Stimulated activated naive CD8-positive, alpha-beta T cell treated with anti-CD3 and anti-CD28 coated beads, Interleukin-15, amount 100 ng/mL, for 72 hours (primary cell): Measurements from ENCODE around the gene GNAS-AS1.
A peak's percentile ranks its signal among the peaks of the same experiment; 100 is the strongest.

Source experiments
- ATAC-seq: fragments of 150-1000 bp; cut with Tn5 transposase; 2 replicates; pipeline ENCODE4 v1.10.0; 2021; ENCODE audit warnings: mild to moderate bottlenecking, moderate library complexity
- DNase-seq, 2 donors: peaks; one replicate each; pipeline ENCODE4 v3.0.0; 2021 to 2022
- H3K27ac Mint-ChIP-seq, 2 donors: one replicate each; pipeline ENCODE4 v1.8.0; 2022; ENCODE audit warnings: mild to moderate bottlenecking in 2 of 2, mixed read lengths in 2 of 2, moderate library complexity in 2 of 2
- H3K27me3 Mint-ChIP-seq: one replicate; pipeline ENCODE4 v1.8.0; 2022; ENCODE audit warnings: mixed read lengths
- H3K4me1 Mint-ChIP-seq: one replicate; pipeline ENCODE4 v1.8.0; 2022; ENCODE audit warnings: mild to moderate bottlenecking, mixed read lengths
- H3K4me3 Mint-ChIP-seq, 2 donors: one replicate each; pipeline ENCODE4 v1.8.0; 2022; ENCODE audit warnings: mild to moderate bottlenecking in 2 of 2, mixed read lengths in 2 of 2, moderate library complexity in 1 of 2
- H3K9me3 Mint-ChIP-seq, 2 donors: one replicate each; pipeline ENCODE4 v1.8.0; 2022; ENCODE audit warnings: mixed read lengths in 2 of 2

GNAS-AS1 gene

GRCh38 chr20:58818586-58819285 is 32.0 kb downstream of the GNAS-AS1 start:
- H3K4me1 Mint-ChIP-seq: peaks cover 24% of the 10 kb centered on the region
- peak; percentile 75 to 87 for DNase-seq
- H3K9me3 Mint-ChIP-seq: peaks cover 0 to 13% of the 10 kb centered on the region in 2 donors
- H3K4me3 Mint-ChIP-seq: no peak overlapping the region
- ATAC-seq: peak; percentile 98
- H3K27ac Mint-ChIP-seq: peak overlapping the region in 1 of 2 donors; percentile 51
- peaks cover 55% of the 10 kb centered on the region for H3K27me3 Mint-ChIP-seq

GRCh38 chr20:58817748-58818147 is 33.0 kb downstream of the GNAS-AS1 start:
- H3K4me1 Mint-ChIP-seq: peaks cover 24% of the 10 kb centered on the region
- peaks cover 65% of the 10 kb centered on the region for H3K27me3 Mint-ChIP-seq
- H3K4me3 Mint-ChIP-seq: no peak overlapping the region
- peaks cover 0 to 13% of the 10 kb centered on the region in 2 donors for H3K9me3 Mint-ChIP-seq
- ATAC-seq (no peak), DNase-seq (no peak)
- peak overlapping the region in 1 of 2 donors; percentile 79 for H3K27ac Mint-ChIP-seq

GRCh38 chr20:58816957-58817651 is 33.6 kb downstream of the GNAS-AS1 start:
- Mint-ChIP-seq H3K27ac (no peak overlapping the region), H3K9me3 (peaks cover 0 to 13% of the 10 kb centered on the region in 2 donors)

DNA sequence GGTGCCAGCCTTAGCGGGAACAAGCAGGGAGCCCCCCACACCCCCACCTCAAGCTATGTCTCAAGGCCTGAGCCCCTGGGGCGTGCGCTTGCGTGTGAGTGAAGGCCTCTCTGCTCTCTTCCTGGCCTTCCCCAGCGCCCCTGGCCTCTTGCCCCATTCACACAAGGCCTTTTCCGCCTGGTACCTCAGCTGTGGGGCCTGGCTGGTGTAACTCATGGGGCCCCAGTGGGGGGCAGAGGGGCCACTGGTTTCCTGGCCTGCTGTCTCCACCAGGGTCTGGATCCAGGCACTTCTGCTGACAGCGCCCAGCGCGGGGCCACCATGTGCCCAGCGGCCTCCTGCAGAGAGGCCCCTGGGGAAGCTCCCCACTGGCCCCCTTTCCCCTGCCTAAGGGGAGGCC is 34.7 kb downstream of the GNAS-AS1 start:
- no peak overlapping the region for H3K27ac Mint-ChIP-seq
- no peak for DNase-seq
- H3K4me1 Mint-ChIP-seq: peaks cover 28% of the 10 kb centered on the region
- no peak overlapping the region for H3K4me3 Mint-ChIP-seq
- peaks cover 78% of the 10 kb centered on the region for H3K27me3 Mint-ChIP-seq
- ATAC-seq: no peak
- peaks cover 0 to 8% of the 10 kb centered on the region in 2 donors for H3K9me3 Mint-ChIP-seq

More at GRCh38 chr20:58816957-58817651, 33.6 kb downstream of the GNAS-AS1 start:
- Mint-ChIP-seq H3K4me3 (no peak overlapping the region), H3K27me3 (peaks cover 72% of the 10 kb centered on the region), H3K4me1 (peaks cover 24% of the 10 kb centered on the region)
- DNase-seq: no peak
- no peak for ATAC-seq

DNA sequence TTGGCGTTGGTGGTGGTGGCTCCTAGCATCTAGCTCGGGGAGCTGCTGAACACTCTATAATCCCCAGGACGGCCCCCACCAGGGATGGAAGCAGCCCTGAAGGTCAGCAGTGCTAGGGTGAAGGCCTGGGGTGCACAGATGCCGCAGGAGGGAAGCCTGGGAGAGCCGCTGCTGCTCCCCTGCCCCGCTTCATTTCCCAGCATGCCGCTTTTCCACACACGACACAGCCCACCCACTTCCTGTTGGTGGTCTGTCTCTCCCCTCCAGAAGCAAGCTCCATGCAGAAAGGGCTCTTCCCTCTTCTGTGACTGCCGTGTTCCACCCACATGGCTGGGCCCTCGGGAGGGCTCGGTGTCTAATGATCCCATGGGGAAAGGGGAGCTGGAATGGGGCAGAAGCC is 35.3 kb downstream of the GNAS-AS1 start:
- peaks cover 73% of the 10 kb centered on the region for H3K27me3 Mint-ChIP-seq

DNA sequence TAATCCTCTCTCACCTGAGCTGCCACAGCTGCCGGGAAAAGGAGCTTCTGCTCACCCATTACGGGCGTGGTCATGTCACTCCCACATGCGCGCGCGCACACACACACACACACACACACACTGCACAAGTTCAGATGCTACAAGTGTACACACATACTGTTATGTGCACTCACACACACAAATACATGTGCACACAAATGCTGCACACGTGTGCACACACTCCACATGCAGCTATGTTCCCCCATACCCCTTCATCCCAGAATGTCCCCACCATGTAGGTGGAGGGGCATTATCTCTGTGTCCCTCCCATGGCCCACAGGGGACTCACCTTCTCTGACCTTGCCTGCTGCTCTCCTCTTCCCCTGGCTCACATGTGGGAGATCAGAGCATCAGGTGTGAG is 37.3 kb downstream of the GNAS-AS1 start:
- H3K27ac Mint-ChIP-seq: peak overlapping the region in 1 of 2 donors; percentile 6
- H3K4me3 Mint-ChIP-seq: no peak overlapping the region
- DNase-seq: no peak
- no peaks in the 10 kb centered on the region for H3K9me3 Mint-ChIP-seq
- H3K27me3 Mint-ChIP-seq: peaks cover 88% of the 10 kb centered on the region
- peaks cover 30% of the 10 kb centered on the region for H3K4me1 Mint-ChIP-seq
- no peak for ATAC-seq

More for the DNA sequence above, 35.3 kb downstream of the GNAS-AS1 start:
- H3K9me3 Mint-ChIP-seq: peaks cover 0 to 2% of the 10 kb centered on the region in 2 donors
- peaks cover 34% of the 10 kb centered on the region for H3K4me1 Mint-ChIP-seq
- ATAC-seq (no peak), DNase-seq (no peak)
- peak overlapping the region in 1 of 2 donors; percentile 75 for H3K27ac Mint-ChIP-seq
- H3K4me3 Mint-ChIP-seq: no peak overlapping the region

DNA sequence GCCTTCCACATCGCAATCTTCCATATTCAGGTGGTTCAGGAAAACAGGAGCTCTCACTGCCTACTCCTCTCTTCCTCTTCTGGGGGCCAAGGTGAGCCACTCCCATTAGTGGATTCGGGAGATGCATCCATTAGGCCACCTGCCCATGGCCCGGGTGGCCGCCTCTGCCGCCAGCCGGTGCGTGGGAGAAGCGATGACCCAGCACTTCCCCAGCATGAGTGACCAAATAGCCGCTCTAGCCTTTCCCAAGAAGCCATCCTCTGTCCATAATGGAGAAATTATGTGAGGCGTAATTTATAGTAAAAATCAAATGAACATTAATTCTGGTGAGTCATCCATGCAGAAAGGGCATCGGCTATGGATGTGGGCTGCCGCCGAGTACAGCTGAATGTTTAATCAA is 39.4 kb downstream of the GNAS-AS1 start:
- no peaks in the 10 kb centered on the region for H3K9me3 Mint-ChIP-seq
- DNase-seq: no peak
- no peak for ATAC-seq
- H3K4me1 Mint-ChIP-seq: peaks cover 25% of the 10 kb centered on the region
- no peak overlapping the region for H3K27ac Mint-ChIP-seq
- H3K27me3 Mint-ChIP-seq: peaks cover 92% of the 10 kb centered on the region
- no peak overlapping the region for H3K4me3 Mint-ChIP-seq

DNA sequence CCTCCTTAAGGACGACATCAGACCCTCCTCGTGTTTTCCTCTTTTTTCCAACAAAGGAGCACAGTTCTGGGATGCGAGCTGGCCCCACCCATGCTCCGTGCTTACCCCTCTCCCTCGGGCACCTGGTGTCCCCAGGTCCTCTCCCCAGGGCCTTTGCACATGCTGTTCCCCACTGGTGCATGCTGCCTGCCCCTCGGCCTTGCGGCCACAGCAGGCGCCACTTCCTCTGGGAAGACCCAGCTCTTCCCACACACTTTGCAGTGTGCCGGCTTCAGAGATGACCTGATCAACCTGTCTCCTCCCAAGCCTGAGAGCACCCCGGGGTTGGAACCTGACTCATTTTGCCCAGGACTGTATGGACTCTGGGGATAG is 39.8 kb downstream of the GNAS-AS1 start:
- Mint-ChIP-seq H3K27ac (no peak overlapping the region), H3K4me3 (no peak overlapping the region), H3K9me3 (no peaks in the 10 kb centered on the region), H3K4me1 (peaks cover 25% of the 10 kb centered on the region), H3K27me3 (peaks cover 90% of the 10 kb centered on the region)
- DNase-seq (no peak), ATAC-seq (no peak)

DNA sequence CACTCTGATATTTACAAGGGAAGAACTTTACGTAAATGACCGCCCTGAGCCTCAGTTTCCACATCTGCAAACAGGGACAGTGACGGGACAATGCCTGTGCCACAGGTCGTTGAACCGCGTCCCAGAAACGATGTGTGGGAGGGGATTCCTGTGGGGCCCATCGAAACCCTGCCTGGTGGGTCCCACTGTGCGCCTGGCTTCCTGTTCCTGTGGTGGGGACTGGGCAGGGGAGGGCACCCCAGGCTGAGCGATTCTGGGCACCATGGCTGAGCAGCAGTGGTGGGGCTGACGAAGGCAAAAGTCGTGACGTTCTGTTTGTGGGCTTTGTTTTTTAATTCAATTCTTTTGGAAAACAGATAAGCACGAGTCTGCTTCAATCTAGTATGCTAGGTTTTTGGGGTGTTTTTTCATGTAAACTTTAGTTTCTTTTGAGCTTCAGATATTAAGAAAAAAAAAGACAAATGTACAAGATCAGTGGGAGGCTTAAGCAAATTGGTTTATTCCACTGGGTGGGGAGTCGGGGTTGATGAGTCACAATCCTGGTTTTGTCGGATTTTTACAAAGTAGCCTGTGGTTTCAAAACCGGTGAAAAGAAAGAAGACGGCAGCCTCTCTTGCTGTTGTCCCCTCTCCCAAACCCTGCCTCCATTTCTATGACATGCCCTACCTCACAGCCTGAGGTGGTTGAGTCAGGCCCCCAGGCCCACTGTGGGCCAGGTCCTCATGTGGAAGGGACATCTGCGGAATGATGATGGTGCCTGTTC is 40.4 kb downstream of the GNAS-AS1 start:
- peaks cover 90% of the 10 kb centered on the region for H3K27me3 Mint-ChIP-seq
- H3K27ac Mint-ChIP-seq: no peak overlapping the region
- DNase-seq (peak in 1 of 2 donors; percentile 62), ATAC-seq (peak; percentile 94)
- H3K4me3 Mint-ChIP-seq: peak overlapping the region; percentile 32 to 37
- H3K9me3 Mint-ChIP-seq: no peaks in the 10 kb centered on the region
- H3K4me1 Mint-ChIP-seq: peaks cover 19% of the 10 kb centered on the region

- Mint-ChIP-seq H3K4me3 (no peak overlapping the region), H3K4me1 (peaks cover 18% of the 10 kb centered on the region), H3K27ac (no peak overlapping the region), H3K27me3 (peaks cover 90% of the 10 kb centered on the region), H3K9me3 (no peaks in the 10 kb centered on the region)
- DNase-seq (no peak), ATAC-seq (no peak)
Measured at GRCh38 chr20:58808271-58809046, 42.2 kb downstream of the GNAS-AS1 start.

DNA sequence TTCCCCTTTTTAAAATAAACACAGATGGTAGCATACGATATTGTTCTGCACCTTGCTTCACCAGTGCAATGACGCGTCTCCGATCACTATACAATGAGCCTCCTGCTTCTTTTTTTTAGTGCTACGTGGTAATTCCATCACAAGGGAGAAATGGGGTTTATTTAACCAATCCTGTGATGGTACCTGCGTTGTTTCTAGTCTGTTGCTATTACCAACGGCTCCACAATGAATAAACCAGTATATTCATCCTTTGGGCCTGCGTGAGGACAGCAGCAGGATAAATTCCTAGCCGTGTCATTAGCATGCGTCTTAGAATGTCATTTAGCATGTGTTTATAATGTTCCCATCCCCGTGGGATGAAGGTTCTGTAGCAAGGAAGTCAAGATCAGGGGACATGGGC is 42.9 kb downstream of the GNAS-AS1 start:
- no peak for DNase-seq
- H3K9me3 Mint-ChIP-seq: no peaks in the 10 kb centered on the region
- H3K4me3 Mint-ChIP-seq: no peak overlapping the region
- peaks cover 90% of the 10 kb centered on the region for H3K27me3 Mint-ChIP-seq
- H3K4me1 Mint-ChIP-seq: peaks cover 18% of the 10 kb centered on the region
- no peak overlapping the region for H3K27ac Mint-ChIP-seq
- ATAC-seq: no peak

DNA sequence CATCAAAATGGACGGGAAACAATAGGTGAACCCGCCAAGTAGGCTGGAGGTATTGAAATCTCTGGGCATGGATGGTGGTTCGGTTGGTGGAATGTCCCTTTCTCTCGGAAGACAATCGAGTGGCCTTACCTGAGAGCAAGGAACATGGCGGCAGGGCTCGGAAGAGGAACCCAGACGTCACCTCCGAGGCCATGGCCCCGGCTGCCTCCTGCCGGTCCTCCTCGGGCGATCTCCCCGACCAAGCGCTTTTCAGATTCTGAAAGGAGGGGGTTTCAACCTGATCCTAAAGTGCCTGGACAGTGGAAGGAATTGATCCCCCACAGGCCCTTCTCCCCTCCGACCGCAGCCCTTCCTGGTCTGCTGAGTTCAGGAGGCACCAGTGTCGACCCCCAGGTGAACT is 47.2 kb downstream of the GNAS-AS1 start:
- no peaks in the 10 kb centered on the region for H3K4me1 Mint-ChIP-seq
- peaks cover 92% of the 10 kb centered on the region for H3K27me3 Mint-ChIP-seq
- H3K4me3 Mint-ChIP-seq: no peak overlapping the region
- no peak overlapping the region for H3K27ac Mint-ChIP-seq
- no peak for DNase-seq
- no peaks in the 10 kb centered on the region for H3K9me3 Mint-ChIP-seq
- ATAC-seq: no peak

DNA sequence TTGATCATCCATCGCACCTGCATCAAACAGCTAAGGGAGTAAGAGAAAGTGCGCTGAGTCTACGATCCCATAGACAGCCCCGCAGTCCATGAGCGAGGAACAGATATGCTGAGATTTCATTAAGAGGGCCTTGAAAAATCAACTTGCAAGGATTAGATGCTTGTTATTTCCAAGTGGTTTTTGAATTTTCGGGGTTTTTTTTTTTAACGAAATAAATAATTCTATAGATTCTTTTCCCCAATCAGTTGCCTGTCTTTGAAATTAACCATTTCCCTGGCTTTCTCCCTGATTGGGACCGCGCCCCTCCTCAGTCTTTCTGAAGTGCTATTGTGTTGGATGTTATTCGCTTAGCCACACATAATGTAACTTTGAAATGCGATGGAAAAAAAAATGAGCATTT is 48.6 kb downstream of the GNAS-AS1 start:
- DNase-seq: no peak
- Mint-ChIP-seq H3K27me3 (peaks cover 90% of the 10 kb centered on the region), H3K4me1 (no peaks in the 10 kb centered on the region), H3K4me3 (no peak overlapping the region), H3K27ac (no peak overlapping the region), H3K9me3 (no peaks in the 10 kb centered on the region)
- no peak for ATAC-seq

DNA sequence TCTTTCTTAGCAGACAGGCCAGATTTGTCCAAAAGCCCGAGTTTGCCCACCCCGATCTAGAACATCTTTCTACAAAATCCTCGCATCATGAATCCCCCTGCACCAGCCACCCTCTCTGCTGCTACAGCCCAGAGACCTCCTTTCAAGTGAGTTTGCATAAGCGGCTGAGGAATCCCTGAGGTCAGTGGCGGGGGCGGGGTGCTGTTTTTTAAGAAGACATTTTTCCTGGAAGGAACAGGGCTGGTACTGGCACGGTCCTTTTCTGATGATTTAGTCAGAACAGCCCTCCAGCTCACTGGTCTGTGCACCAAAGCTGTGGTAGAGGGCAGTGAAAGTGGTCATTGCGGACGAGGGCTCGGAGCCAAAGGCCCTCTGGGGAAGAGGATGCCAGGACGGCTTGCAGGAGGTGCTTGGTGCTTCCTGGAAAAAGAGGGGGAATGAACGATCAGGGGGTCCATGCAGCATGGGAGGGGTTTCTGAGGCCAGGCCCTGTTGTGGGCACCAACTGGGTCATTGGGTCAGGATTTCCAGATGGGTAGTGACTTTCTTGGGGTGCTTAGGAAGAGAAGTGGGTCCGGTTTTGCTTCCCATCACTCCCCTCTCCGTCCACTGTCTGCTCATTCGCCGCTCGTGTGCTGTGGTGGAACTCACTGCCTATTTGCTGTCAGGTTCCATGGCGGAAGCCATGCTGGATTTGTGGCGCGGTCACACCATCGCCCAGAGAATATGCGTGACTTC is 50.4 kb downstream of the GNAS-AS1 start:
- H3K27me3 Mint-ChIP-seq: peaks cover 90% of the 10 kb centered on the region
- H3K27ac Mint-ChIP-seq: peak overlapping the region in 1 of 2 donors; percentile 69
- no peak overlapping the region for H3K4me3 Mint-ChIP-seq
- H3K4me1 Mint-ChIP-seq: no peaks in the 10 kb centered on the region
- H3K9me3 Mint-ChIP-seq: no peaks in the 10 kb centered on the region
- no peak for DNase-seq
- ATAC-seq: no peak
